Measurements from ENCODE around the gene AJM1.

The AJM1 gene

DNA sequence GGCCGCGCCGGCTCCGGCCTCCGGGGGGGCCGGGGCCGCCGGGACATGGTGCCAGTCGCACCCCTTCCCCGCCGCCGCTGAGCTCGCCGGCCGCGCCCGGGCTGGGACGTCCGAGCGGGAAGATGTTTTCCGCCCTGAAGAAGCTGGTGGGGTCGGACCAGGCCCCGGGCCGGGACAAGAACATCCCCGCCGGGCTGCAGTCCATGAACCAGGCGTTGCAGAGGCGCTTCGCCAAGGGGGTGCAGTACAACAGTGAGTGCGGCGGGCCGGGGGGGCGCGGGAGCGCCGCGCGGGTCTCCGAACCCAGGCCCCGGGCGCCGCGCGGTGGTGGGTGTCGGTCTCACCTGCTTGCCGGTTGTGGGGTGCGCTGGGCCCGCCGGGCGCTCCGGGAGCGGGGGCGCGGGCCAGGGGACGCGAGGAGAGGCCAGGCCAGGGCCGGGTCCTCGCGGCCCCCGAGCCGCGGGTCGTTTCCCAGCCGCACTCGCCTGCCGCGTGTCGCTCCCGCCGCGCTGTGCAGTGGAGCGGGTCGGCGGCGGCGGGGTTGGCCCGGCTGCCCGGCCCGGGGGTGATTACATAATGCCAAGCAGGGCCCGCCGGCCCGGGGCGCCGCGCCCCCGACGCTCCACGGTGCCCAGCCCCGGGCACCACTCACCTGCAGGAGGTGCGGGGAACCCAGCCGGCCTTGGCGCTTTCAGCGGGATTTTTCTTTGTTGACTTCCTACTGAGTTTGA, 34.0 kb upstream of the AJM1 start:
- DNase-seq (ENCODE audit: low spot score): no peak

DNA sequence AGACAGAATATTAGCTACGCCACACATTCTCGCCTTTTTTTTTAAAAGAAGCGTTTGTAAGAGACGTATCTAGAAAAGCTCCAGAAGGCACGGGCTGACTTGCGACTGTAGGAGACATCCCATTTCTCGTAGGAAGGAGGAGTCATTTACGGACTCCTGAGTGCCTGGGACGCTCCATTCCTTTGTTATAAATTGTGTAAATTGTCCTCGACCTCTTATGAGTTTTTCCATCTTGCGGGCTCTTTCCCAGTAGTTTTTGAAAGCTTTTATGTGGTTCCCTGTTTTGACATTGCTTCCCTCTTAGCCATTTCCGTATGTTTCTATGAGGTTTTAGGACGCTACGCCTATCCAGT, 33.5 kb upstream of the AJM1 start:
- no peak for DNase-seq (ENCODE audit: low spot score)

DNA sequence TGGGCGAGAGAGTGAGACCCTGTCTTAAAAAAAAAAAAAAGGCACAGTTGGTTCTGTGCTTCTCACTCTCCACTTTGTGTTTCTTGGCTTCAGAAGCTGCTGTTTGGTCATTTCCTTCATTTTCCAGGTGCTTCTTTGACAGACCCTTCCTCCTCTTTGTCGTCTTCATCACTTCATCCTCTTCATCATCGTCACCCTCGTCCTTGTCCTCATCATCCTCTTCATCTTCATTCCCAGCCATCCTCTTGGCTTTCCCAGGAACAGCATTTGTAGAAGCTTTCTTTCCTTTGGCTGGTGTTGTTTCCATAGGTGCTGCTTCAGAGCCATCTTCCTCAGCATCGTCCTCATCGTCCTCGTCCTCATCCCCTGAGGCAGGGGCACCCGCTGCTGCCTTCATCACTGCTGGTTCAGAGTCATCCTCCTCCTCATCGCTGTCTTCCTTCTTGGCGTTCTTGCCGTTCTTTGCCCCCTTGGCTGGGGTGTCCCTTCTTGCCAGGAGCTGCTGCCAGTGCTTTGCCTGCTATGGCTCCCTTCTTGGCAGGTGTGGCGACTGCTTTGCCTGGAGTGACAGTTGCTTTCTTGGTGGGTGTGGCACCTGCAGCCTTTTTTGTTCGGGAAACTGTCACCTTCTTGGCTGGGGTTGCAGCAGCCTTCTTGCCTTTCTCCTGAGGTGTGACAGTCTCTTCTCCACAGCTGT, 27.4 kb upstream of the AJM1 start:
- DNase-seq (ENCODE audit: low spot score): no peak

DNA sequence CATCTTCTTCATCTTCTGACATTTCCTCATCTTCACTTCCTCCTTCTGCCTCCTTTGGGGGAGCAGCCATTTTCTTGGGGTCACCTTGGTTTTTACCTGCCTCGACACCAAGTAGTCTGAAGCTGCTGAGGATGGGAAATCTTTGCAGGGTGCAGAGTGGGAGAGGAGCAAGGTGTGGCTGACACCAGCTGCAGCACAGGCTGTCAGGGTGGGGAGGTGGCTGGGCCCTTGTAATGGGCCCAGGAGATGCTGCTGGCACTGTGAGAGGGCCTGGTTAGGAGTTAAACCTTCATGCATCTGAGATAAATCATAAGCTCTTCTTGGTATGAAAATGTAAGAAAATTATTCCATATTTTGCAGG, 26.9 kb upstream of the AJM1 start:
- DNase-seq (ENCODE audit: low spot score): no peak

DNA sequence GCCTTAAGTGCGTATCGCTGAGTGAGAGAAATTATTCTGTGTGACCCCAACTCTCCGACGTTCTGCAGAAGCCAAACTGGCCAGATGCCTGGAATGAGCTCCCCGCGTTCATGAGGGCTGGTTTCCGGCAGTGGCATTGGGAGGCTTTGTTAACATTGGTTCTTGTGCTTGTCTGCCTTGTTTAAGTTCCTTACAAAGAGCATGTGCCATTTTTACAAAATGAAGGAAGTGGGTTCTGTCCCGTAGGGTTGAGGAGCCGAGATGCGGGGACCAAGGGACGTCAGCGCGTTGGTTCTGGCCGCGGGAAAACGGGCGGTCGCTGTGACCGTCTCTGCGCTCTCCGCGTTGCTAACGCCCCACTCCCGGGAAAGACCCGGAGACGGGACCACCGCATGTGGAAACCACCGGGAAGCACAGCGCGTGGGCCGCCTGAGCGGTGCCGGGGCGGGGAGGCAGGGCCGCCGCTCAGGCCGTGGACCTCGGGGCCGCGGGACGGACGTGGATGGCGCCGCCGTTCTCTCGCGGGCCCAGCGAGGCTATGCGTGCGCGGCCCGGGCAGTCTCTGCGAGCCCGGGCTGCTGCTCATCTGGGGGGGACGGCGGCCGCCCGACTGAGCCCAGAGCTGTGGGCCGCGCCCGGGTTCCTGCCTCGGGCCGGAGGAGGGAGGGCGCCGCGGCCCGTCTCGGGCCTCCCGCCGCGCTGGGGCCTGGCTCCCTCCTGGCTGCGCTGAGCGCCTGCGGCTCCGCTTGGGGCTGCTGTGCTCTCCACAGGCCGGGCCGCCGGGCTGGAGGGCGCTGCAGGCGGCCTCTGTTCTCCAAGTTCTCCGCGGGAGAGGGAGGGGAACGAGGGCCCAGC, 21.1 kb upstream of the AJM1 start:
- DNase-seq (ENCODE audit: low spot score): no peak

DNA sequence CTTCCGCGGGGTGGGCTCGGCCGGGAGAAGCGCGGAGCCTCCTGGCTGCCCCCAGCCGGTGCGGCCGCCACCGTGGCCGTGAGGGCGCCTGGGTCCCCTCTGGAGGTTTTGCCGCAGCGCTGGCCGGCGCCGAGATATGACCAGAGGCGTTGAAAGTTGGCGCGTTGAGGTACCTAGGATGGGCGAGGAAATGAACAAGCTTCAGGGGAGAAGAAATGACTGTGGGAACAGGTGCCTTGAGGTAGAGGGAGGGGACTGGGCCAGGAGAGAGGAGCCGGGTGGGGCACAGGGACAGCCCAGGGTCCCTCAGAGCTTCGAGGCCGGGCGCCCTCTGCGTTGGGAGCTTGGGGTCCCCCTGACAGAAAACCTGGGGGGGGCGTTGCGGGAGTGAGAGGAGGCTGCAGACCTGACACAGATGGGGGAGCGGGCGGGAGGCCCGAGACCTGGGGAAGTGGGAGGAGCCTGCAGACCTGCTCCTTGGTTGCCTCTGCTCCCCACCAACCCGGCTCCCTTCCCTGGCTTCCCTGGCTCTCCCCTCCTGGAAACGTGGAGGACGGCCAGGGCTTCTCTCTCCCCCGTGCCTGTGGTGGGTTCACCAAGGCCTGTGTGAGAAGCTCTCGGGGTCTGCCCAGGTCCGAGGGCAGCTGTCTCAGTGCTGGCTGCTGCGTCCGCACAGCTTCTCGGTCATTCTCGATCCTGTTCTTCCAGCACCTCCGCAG, 20.3 kb upstream of the AJM1 start:
- DNase-seq (ENCODE audit: low spot score): no peak

DNA sequence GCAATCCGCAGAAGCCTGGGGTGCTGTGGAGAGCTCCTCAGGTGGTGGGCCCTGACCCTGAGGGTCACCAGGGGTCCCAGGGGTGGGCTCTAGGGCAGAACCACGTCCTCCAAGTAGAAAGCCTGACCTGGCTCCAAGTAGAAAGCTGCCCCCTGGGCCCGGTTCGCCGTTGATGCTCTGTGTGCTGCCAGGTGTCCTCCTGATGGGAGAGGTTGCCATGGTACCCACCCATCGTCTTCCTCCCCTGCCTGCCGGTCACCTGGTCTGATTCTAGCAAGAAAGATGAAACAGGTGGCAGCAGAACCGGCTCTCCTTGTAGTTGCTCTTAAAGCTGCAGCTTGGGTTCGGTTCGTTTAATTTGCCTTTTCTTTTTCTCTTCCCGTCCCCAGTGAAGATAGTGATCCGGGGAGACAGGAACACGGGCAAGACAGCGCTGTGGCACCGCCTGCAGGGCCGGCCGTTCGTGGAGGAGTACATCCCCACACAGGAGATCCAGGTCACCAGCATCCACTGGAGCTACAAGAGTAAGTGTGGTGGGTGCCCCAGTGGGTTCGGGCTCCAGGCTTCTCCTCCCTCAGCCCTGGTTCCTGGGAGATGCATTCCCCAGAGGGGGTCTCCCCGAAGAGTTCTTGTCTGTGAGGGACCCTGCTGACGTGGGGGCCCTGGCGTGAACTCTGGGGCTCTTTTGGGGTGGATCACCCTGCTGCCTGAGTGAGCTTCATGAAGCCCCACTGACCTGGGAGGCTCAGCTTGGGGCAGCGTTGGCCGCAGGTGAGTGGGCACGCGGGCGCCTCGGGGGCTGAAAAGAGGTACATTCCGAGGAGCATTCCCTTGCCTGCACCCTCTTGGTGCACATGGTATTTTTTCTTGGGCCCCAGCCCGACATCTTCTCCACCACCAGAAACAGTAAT, 18.9 kb upstream of the AJM1 start:
- DNase-seq (ENCODE audit: low spot score): no peak

DNA sequence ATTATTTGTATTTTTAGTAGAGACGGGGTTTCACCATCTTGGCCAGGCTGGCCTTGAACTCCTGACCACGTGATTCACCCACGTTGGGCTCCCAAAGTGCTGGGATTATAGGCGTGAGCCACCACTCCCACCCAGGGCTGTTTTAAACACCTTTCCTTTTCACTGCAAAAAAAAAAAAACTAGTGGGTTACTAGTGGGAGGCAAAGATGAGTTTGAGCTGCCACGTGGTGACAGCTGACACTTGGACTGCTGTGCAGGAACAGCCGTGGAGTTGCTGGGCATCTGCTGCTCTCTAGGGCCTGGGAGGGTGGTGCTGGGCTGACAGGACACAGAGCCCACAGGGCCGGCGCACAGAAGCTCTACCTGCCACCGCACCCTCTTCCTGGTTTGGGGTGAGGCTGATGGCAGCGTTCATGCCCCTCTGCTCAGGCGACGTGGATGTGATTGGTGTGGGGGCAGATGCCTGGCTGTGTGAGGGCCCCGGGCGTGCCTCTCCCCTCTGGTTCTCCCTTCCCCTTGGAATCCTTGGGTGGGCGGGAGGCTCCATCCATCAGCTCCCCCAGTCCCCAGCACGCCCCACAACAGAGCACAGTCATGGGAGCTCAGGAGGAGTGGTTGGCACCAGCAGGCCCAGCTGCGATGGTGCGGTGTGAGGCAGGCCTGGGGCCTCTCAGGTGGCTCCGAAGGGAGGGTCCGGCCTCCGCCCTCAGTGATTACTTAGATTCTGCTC, 17.6 kb upstream of the AJM1 start:
- DNase-seq (ENCODE audit: low spot score): no peak

DNA sequence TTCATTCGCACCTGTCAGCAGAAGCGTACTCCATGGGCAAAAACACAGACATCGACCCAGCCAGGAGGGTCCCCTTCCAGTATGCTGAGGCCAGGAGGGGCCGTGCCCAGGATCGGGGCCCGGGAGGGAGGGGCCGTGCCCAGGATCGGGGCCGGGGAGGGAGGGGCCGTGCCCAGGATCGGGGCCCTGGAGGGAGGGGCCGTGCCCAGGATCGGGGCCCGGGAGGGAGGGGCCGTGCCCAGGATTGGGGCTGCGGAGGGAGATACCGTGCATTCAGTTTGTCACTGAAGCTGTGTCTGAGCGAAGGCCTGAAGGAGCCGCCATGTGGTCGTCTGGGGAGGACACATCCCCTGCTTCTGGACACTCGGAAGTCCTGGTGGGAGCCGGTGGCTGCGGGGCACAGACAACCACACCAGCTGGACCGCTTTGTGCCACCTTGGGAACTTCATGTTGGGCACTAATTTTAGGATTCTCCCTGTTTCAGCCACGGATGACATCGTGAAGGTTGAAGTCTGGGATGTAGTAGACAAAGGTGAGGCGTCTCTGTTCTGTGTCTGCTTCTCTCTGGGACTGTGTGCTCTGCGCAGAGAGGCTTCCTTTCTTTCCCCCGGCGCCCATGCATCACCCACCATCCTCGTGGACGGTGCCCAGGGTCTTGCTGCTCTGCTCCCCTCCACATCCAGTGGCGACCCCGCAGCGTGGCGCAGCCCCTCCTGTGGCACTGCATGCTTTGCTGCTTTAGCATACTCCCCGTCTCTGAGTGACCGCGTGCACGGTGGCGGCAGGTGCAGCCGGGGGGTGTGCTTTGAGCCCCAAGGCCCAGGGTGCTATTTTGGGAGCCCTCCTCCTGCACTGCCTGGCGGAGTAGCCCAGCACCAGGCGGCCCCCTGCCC, 16.7 kb upstream of the AJM1 start:
- no peak for DNase-seq (ENCODE audit: low spot score)

DNA sequence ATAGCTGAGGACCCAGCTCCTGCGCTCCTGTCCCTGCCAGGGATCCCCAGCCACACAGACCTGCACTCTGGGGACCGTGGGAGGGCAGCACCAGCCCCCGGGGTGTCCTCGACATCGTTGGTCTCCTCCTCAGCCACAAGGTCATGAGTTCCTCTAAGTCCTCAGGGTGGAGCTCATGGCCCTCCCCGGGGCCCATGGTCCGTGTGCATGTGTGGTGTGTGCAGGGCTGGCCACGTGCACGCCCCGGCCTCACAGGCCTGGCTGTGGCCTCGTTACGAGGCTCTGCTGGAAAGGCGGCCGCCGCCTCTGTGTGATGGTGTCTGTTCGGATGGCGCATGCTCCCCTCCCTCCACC, 16.1 kb upstream of the AJM1 start:
- no peak for DNase-seq (ENCODE audit: low spot score)

DNA sequence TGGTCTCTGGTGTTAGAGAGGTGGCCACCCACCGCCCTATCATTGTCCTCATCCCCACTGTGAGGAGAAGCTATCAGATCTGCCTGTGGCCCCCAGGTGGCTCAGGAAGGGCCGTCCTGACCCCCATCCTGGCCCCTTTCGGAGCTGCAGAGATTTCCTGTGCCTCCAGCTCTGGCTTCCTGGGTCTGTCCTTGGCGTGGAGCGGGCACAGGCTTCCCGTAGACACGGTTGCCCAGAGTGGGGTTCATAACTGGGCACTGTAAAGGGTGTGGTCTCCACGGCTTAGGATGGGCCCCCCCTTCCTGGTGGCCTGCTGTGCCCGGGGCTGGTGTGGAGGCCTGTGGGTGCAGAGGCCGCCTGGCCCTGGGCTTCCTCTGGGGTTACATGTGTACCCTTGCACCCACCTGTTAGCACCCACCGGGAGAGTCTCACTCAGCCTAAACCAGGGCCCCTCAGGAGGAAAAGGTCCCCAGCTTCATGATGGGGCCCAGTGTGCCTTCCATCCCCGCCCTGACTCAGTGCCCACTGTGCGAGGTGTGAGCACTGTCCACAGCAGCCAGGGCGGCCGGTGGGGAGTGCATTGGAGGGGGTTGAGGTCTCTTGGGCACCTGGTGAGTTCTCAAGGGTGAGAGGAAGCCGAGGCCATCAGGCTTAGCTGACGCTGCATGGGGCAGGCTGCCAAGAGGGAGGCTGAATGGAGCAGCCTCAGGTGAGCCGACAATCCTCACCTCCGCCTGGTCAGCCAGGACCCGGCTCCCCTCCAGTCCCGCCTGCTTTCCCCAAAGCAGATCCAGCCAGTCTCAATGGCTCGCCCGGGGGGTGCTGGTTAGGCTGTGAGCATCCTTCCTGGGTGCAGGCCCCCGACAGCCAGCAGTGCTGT, 15.3 kb upstream of the AJM1 start:
- DNase-seq (ENCODE audit: low spot score): no peak

DNA sequence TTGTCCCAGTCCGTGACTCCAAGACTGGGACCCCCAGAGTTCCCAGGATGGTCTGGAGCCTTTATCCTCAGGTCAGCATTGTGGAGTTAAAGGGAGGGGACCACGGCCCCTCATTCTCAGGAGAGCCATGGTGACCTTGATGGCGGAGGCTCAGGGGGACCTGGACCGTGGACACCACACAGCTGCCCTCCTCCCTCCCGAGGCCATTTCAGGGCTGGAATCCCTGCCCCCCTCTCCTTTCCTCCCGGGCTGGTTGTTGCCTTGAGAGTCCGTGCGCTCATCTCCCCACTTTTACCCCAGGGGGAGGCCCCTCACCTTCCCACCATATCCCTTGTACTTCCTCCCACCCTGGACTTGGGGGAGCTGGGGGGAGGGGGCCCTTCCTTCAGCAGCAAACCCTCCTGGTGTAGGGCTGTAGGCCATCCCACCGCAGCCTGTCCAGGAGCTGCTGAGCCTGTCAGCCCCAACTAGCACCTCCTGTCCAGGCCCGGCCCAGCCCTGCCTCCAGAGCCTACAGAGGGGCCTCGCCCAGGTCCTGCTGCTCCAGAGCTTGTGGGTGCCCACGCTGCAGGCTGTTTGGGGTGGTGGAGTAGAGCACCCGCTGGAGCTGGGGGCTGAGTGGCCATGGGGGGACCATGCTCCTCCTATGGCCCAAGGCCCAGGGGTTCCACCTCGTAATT, 14.3 kb upstream of the AJM1 start:
- DNase-seq (ENCODE audit: low spot score): no peak

DNA sequence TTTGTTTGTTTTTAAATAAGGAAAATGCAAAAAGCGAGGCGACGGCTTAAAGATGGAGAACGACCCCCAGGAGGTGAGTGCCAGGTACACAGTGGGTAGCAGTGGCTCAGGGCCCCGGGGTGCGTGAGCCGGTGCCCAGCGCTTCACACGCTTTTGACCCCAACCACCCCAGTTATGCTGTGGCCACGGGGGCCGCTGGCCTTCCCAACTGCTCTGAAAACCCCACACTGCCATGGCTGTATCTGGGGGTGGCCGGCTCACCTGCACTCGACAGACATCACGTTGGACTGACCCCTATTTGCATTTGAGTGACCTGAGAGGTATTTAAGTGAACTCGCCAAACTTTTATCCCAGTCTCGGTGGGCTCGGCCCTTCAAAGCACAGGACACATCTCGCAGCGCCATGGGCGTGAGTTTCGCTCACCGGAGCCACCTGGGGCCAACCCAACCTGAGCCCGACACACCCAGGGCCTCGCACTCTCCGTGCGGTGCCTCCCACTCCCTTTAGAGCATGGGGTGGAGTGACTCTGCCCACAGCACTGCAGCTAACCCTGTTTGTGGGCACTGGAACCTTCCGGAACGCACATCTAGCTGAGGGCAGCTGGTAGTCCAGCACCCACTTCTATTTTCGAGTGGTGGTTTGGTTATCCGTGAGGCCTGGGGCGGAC, 13.7 kb upstream of the AJM1 start:
- DNase-seq (ENCODE audit: low spot score): no peak

DNA sequence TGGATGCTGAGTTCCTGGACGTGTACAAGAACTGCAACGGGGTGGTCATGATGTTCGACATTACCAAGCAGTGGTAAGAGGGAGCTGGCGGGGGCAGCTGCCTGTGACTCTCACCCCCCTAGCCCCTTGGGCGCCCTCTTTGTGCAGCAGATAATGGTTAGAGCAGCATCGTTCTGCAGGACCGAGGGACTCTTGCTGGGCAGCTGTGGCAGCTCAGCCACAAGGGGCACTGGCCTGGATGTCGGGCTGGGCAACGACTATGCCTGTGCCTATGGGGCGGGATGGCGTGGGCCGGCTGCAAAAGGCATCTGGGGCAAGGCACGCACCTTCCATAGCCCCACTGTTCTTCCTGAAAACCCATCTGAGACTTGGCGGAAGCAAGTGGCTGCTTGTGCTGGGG, 12.9 kb upstream of the AJM1 start:
- DNase-seq (ENCODE audit: low spot score): no peak

DNA sequence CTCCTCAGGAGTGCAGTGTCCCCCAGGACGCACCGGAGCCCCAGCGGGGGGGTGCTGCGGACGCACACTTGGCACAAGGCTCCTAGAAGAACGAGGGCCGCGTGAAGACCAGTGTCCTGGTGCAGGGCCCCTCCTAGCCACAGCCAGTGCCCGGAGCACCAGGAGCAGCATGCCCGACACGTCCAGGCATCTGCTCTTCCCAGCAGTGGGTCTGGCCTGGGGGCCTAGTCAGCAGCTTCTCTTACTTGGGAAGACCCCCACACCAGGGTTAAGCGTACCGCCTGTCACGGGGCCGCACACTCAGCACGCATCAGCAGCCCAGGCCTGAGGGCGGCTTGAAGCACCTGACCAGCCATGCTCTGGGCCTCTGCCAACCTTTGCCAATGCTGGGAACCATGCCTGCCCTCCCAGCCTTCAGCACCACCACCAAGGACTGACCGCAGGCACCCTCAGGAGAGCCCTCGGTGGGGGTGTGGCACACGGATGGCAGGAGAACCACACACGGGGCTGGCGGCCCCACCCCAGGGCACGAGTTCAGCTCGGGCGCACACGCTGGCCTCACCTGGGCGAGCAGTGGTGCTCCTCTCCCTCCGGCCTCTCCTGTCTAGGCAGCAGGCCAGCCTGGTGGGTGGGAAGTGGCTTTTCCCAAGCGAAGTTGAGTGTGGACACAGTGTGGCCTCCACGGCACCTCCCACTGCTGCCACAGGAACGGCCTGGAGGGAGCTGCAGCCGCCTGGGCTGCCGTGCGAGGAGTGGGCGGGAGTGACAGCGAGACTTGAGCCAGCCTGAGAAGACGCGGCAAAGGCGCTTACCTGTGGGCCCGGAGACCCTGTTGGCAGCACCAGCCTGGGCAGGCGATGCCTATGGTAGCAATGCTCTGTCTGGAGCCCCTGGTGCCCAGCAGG, 12.0 kb upstream of the AJM1 start:
- DNase-seq (ENCODE audit: low spot score): no peak

DNA sequence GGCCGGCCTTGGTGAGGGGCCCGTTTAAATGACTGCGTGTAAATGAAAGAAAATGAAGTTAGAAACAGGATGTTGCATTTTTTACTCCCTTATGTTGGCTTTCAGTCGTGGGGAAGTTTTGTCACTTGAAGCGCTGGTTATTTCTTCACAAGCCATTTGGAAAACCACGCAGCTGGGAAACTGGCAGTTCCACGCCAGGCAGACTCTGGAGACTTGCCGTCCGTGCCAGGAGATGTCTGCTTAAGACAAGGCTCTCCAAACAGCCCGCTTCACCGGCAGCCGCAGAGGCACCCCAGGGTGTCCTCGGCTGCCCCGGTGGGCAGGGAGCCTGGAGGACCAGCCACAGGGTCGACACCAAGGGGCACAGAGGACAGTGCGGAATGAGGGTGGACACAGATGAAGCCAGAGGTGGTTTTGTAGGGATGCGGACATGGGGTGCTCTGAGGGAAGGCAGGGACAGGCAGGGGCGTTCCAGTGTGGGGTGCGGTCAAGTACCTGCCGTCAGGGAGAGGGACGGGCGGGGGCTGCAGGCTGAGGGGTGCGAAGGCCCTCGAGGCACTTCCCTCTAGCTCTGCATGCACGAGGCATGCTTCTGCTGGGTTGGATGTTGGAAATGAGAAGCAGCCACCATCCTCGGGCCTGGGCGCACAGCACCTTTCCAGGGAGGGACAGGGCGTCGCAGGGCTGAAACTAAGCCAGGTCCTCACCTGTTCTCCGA, 11.1 kb upstream of the AJM1 start:
- no peak for DNase-seq (ENCODE audit: low spot score)

All from pons (tissue), 1 donor.